Measurements from ENCODE around the gene FGR.
"Not testable (repeated sequence)": the region's sequence is repeated elsewhere in the genome, so short reads cannot be mapped to it uniquely, and the experiment has no call there.

Gene FGR

DNA sequence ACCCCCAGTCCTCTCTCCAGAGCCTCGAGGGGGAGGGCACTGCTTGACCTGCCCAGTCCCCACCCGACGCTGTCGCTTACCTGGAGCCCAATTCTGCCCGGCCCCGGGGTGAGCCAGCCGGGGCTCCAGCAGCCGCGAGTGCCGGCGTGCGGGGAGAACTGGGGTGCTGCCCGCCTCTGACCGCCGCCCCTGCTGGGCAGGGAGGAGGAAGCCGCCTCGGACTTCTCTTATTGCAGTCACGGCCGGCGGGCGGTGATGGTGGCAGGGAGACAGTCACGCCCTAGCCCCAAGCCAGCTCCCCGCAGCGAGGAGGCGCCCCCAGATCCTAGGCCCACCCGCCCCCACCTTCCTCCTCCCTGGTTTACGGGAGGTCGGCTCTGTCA lies at the start of gene FGR:
Gene FGR (minus strand): TSS at position 201 of the 383 bp plus-strand sequence. CDS start 11,269 bp downstream, outside the sequence.
- DNase-seq (ENCODE audit: low read depth) = no peak

- DNase-seq (ENCODE audit: low read depth) = no peak
Observed at GRCh38 chr1:27684176-27684575, 49.2 kb upstream of the FGR start.

DNA sequence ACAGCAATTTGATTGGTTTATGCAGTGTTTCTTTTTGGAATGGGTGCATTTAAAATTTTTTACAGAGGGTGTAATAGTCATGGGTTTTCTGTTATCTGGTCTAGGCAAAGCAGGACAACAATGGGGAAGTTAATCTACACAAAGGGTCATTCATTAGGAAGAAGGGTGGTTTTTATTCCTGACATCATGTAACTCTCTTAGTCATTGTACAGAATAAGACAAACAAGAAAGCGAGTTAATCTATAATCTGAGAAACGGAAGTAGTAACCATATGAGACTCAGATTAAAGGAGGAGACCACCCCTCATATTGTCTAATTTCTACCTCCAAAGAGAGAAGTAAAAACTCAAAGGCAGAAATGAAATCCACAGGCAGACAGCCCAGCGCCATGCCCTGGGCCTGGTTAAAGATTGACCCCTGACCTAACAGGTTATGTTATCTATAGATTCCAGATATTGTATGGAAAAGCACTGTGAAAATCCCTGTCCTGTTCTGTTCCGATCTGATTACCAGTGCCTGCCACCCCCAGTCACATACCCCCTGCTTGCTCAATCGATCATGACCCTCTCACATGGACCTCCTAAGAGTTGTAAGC lies 47.5 kb upstream of the FGR start:
- DNase-seq (ENCODE audit: low read depth) = no peak

GRCh38 chr1:27681580-27681979 lies 46.6 kb upstream of the FGR start:
- DNase-seq (ENCODE audit: low read depth) = not testable (repeated sequence)

GRCh38 chr1:27680225-27680791 lies 45.3 kb upstream of the FGR start:
- DNase-seq (ENCODE audit: low read depth) = not testable (repeated sequence)

DNA sequence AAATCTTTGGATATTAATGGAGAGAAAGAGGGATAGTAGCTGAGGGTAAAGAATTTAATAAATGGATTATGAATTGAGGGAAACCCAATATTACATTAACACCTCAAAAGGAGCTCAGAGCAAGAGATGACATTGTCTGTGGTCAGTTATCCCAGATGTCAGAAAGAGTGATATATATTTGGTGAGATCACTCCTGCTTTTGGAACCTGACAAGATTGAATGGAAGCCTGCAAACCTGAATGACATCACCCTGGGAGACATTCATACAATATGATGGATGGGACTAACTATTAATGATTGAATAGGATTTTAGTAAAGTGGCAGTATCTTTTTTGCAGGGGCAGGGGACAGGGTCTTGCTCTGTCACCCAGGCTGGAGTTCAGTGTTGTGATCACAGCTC lies 43.8 kb upstream of the FGR start:
- DNase-seq (ENCODE audit: low read depth) = no peak

DNA sequence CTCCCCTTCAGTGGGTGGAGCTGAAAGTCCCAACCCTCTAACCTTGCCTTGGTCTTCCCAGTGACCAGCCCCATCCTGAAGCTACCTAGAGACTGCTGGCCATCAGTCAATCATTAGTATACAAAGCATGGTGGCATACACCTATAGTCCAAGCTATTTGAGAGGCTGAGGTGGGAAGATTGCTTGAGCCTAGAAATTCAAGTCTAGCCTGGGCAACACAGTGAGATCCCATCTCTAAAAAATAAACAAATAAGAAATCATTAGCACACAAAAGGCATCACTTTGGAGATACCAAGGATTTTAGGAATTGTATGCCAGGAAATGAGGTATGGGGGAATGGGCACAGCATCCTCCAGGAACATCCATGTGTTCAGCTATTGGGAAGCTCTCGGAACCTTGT lies 41.4 kb upstream of the FGR start:
- no peak for DNase-seq (ENCODE audit: low read depth)

- no peak for DNase-seq (ENCODE audit: low read depth)
Observed at GRCh38 chr1:27672750-27673112, 37.7 kb upstream of the FGR start.

DNA sequence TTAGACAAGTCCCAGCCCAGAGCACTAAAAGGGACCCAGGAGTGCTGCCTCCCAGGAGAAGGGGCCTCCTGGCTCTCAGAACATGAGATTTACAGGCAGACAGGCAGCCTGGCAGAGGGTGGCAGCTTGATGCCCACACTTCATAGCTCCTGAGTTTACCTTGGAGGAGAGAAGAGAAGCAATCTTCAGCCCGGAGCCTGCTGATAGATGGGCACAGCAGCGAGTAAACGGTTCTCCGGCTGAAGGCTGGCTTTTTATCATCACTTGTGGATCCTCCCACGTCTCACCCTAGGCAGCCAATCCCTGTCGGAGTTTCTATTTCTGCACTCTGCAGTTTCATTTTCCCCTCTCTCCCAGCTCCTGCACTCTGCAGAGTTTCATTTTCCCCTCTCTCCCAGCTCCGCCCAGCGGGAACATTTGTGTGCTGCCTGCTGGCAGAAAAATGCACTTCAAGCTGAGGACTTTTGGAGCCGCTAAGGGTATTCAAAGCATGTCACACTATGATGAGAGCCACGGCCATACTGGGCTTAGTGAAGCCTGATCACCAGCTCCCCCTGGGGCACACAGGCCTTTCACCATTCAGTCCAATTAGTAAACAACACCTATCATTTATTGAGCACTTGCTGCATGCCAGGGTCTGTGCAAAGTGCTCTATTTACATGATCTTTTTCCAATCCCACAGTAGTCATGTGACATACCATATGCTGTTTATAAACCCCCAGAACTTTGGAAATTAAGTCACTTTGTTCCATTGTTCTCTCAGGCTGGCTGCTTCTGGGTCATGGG lies 37.2 kb upstream of the FGR start, which contains the start of gene IFI6:
Gene IFI6 (minus strand): TSS at position 229 of the 786 bp plus-strand sequence. CDS start 2,878 bp downstream, outside the sequence.
- peak; percentile 79 for DNase-seq (ENCODE audit: low read depth)

DNA sequence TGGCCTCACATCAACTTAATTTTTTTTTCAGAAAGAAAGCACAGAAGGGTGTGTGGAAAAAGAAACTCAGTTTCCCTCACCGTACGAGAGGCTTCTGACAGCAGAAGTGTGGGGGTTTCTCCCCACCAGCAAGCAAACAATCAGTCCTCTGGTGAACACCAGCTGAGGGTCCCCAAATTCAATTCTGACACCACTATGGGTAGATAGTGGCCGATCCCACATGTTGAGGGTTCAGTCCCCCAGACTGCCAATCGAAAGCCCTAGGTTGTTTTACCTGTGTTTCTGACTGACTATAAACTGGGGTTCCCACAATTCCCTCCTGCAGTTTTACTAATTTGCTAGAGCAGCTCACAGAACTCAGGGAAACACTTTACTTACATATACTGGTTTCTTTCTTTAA lies 34.9 kb upstream of the FGR start:
- no peak for DNase-seq (ENCODE audit: low read depth)

- DNase-seq (ENCODE audit: low read depth) = peak; percentile 74
Observed at GRCh38 chr1:27668808-27669723, 34.1 kb upstream of the FGR start.

- no peak for DNase-seq (ENCODE audit: low read depth)
Observed at GRCh38 chr1:27668121-27668807, 33.3 kb upstream of the FGR start.

DNA sequence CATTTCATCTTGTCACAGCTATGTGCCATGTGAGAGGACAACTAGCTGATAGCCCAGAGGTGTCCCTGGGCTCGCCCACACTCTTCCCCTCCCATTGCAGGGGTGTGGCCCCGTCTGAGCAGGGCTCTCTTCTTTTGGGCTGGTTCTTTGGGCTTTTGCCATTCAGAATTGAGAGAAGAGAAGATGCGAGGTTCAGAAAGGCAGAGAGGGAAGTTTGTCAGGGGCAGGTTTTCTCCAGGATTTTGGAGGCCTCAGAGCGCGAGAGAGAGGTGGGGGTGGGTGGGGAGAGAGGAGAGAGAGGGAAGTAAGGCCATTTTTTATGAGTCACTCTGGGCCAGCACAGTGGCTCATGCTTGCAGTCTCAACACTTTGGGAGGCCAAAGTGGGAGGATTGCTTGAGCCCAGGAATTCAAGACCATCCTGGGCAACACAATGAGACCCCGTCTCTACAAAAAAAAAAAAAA lies 31.8 kb upstream of the FGR start:
- no peak for DNase-seq (ENCODE audit: low read depth)

DNA sequence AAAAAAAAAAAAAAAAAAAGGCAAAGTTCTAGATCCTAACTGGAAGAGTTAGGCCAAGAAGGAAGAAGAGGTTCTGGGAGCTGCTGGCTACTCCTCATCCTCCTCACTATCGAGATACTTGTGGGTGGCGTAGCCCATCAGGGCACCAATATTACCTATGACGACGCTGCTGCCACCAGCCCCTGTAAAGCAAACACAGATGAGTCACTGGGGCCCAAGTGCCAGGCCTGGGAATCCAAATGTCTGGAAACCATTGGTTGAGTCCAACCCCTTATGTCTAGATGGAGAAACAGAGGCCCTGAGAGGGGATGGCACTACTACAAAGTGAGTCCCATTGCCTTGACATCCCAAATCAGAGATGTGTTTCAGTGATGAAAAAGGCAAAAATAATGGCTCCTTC lies 31.3 kb upstream of the FGR start:
- no peak for DNase-seq (ENCODE audit: low read depth)

DNA sequence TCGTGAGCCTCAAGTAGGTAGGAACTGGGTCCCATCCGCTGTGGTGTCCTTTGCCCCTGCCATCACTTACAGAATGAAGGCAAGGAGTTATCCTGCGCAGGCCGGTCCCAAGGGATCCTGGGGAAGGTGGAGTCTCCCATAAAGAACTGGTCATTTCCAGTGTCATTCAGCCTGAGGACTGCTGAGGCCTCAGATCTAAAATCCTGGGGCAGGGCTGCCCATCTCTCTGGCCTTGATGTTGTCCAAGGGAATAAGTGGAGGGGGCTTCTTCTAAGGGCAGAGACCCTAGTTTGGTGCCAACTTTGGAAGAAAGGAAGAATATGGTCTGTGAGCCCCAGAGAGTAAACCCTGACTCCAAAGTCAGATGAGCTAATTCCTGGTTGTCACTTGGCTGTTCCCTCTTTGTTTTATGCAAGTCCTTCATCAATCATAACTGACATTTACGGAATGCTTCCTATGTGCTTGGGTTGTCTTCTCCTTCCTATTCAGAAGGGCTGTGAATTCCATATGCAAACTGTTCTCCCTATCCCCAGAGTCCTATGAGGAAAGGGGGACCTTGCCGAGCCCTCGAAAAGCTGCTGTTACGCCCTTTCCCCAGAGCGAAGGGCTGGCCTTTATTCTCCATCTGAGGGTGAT lies 30.1 kb upstream of the FGR start:
- no peak for DNase-seq (ENCODE audit: low read depth)

DNA sequence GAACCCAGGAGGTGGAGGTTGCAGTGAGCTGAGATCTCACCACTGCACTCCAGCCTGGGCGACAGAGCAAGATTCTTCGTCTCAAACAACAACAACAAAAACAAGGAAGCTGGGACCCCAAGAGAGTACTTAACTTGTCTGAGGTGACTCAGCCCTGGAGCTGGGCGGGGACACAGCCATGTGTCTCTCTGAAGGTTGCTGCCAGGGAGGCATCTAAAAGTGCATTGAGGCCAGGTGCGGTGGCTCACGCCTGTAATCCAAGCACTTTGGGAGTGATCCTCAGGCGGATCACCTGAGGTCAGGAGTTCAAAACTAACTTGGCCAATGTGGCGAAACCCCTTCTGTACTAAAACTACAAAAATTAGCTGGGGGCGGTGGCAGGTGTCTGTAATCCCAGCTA lies 29.3 kb upstream of the FGR start:
- no peak for DNase-seq (ENCODE audit: low read depth)

GRCh38 chr1:27662707-27663393 lies 27.9 kb upstream of the FGR start:
- DNase-seq (ENCODE audit: low read depth) = peak; percentile 82

DNA sequence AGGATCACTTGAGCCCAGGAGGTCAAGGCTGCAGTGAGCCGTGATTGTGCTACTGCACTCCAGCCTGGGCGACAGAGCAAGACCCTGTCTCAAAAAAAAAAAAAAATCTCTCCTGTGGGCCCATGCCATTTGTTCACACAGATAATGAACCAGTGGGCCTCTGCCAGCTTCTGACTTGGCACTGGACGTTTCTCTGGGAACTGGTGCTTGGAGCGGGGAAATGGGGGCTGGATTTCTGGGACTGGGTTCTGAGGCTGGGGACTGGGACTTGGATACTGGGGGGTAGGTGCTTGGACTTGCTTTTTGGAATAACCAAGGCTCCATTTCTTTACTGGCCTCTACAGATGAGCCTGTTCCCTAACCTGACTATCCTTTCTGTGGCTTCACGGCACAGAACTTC lies 27.3 kb upstream of the FGR start:
- DNase-seq (ENCODE audit: low read depth) = no peak

DNA sequence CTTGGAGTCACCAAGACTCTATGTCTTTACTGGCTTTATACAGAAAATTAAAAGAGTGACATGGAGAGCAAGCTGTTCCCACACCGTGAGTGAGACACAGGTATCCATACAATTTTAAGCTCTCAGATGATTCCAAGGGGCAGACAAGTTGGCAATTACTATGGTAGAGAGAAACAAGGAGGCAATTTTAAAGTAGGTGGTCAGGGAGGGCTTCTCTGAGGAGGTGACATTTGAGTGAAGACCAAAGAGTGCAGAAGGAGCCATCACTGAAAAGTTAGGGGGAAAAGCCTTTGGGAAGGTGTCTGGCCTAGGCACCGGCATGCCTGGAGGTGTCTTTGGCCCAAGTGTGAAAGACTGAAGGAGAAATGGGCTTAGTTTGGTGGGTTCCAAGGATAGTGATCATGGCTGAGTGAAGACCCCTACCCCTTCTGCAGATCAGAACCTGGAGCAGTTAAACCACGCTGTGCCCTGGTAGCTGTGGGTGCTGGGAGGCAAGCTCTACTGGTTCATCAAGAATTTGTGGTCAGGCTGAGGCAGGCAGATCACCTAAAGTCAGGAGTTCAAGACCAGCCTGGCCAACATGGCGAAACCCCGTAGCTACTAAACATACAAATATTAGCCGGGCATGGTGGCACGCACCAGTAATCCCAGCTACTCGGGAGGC lies 26.6 kb upstream of the FGR start:
- DNase-seq (ENCODE audit: low read depth) = no peak

DNA sequence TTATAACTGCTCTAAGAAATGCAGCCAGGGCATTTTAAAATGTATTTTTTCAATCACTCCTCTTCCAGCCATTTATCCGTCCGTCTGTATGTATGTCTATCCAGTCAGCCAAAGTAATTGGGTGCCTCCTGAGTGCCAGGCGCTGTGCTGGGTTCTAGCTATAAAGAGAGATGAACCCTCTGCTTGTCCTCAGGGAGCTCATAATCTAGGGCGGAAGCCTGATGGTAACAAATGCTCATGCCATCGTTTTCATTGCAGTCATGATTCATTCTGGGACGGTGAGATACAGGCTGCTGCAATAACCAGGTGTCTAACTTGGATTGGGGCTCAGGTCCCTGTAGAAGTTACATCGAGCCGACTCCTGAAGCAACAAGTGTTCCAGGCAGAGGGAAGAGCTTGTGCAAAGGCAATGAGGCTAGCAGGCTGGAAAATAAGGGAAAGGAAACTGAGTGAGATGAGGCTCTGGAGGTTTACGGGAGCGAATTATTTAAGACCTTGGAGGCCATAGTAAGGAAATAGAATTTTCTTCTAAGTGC lies 25.4 kb upstream of the FGR start:
- no peak for DNase-seq (ENCODE audit: low read depth)
